ENCODE results near the gene ADAMTS17. TPM values are rescaled to one million over a fixed set of nuclear protein-coding genes. Genes with fewer than 3 reads are reported as not detected.

The ADAMTS17 gene
- total and polyA plus RNA-seq, 7 donors, result 4.4 to 93.0 (median 7.2) TPM

DNA sequence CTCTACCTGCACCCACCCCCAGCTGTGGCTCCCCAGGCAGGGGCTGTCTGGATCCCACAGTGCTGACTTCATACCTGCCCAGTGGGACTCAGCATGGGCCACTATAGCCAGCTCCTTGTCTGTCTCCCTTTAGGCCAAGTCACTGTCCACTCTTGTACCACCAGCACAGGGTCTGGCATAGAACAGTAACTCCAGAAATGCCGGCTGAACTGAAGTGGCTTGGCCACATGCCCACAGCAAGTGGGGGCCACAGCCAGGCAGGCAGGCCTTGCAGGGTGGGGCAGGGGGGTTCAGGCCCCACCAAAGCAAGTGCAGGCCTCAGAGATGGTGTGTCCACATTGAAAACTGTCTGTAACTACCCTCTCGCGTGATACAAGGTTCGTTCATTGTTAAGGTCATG, 355.9 kb downstream of the ADAMTS17 start:
- H3K27ac ChIP-seq, result no peak overlapping the region
- H3K36me3 ChIP-seq (ENCODE audit: insufficient read depth in 1 of 2, low read depth in 1 of 2), result no peaks in the 10 kb centered on the region
- WGBS, 3 donors, result 83 to 86% (median 84%) methylated on average over 4 of the region's 4 CpGs
- H3K4me3 ChIP-seq, result no peak overlapping the region
- no peaks in the 10 kb centered on the region for H3K27me3 ChIP-seq (ENCODE audit: insufficient read depth in 3 of 3, low read length in 2 of 3)
- H3K4me1 ChIP-seq, result no peaks in the 10 kb centered on the region
- no peaks in the 10 kb centered on the region for H3K9me3 ChIP-seq
- DNase-seq, result peak in 1 of 2 donors; percentile 5
- no peak for ATAC-seq
- intact Hi-C loops (cut with DNase I), result no loop called here
- TF ChIP-seq, protein P1, sequence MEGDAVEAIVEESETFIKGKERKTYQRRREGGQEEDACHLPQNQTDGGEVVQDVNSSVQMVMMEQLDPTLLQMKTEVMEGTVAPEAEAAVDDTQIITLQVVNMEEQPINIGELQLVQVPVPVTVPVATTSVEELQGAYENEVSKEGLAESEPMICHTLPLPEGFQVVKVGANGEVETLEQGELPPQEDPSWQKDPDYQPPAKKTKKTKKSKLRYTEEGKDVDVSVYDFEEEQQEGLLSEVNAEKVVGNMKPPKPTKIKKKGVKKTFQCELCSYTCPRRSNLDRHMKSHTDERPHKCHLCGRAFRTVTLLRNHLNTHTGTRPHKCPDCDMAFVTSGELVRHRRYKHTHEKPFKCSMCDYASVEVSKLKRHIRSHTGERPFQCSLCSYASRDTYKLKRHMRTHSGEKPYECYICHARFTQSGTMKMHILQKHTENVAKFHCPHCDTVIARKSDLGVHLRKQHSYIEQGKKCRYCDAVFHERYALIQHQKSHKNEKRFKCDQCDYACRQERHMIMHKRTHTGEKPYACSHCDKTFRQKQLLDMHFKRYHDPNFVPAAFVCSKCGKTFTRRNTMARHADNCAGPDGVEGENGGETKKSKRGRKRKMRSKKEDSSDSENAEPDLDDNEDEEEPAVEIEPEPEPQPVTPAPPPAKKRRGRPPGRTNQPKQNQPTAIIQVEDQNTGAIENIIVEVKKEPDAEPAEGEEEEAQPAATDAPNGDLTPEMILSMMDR (IDR thresholded peaks at IDR 0.05), result no peak

DNA sequence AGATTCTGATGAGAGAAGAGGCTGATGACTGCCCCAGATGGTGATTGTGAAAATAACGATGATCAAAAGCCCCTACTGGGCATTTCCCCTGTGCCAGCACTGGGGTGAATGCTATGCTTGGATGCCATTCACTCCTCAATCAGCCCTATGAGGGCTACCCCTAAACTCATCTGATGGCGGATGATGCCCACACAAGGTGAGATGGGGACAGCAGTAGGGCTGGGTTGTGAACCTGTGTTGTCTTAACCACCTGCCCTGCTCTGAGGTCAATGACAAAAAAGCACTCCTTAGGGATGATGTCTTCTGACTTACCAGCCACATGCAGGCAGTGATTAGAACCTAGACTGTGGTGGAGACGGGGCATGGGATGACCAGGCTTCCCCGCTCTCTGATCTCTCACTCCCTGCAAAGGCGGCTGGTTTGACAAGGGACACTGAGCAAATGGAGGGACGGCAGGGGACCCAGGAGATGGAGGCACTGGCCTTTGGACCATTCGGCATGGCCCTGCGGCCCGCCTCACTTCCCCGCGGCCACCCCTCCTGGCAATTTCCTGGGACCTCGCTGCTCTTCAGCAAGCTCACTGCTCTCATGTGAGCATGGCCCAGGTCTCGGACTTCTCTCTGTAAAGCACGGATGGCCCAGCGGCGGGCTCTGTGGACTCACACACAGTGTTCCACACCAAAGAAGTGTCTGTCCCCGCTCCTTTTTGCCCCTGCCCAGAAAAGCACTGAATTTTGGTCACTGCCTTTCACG, 357.1 kb downstream of the ADAMTS17 start:
- H3K4me3 ChIP-seq, result no peak overlapping the region
- H3K36me3 ChIP-seq (ENCODE audit: insufficient read depth in 1 of 2, low read depth in 1 of 2), result no peaks in the 10 kb centered on the region
- peak in 1 of 2 donors; percentile 23 for DNase-seq
- intact Hi-C loops (cut with DNase I), result loop anchor here in 1 of 2 donors (5.0 kb wide), 2 partner anchors 48 to 57 kb away; no protein-coding TSS in a partner anchor
- ATAC-seq, result no peak
- 93 to 96% (median 95%) methylated on average over 18 of the region's 18 CpGs for WGBS, 3 donors
- H3K27me3 ChIP-seq (ENCODE audit: insufficient read depth in 3 of 3, low read length in 2 of 3), result no peaks in the 10 kb centered on the region
- no peaks in the 10 kb centered on the region for H3K9me3 ChIP-seq
- no peaks in the 10 kb centered on the region for H3K4me1 ChIP-seq
- TF ChIP-seq, protein P1 (IDR thresholded peaks at IDR 0.05), result no peak
- H3K27ac ChIP-seq, result no peak overlapping the region

DNA sequence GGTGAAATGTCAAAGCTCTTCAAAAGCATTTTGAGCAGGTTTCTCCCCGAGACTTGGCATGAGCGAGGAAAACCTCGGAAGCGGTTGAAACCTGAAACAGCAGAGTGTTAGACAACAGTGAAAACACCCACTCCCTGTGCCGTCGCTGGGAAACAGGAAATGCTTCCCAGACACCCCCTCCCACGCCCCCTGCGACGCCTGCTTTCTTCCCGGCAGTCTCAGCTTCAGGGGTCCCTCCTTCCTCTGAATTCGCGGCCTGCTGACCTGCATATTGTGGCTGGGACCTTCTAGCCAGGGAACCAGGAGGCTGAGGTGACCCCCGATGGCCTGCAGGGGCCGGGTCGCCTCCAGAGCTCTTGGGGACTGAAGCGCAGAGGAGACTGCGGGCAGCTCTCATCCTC, 357.9 kb downstream of the ADAMTS17 start:
- H3K4me3 ChIP-seq, result no peak overlapping the region
- no peaks in the 10 kb centered on the region for H3K9me3 ChIP-seq
- H3K27me3 ChIP-seq (ENCODE audit: insufficient read depth in 3 of 3, low read length in 2 of 3), result no peaks in the 10 kb centered on the region
- no peak for ATAC-seq
- H3K27ac ChIP-seq, result no peak overlapping the region
- DNase-seq, result peak in 1 of 2 donors; percentile 28
- H3K4me1 ChIP-seq, result no peaks in the 10 kb centered on the region
- intact Hi-C loops (cut with DNase I), result loop anchor here in 1 of 2 donors (5.0 kb wide), 2 partner anchors 48 to 57 kb away; no protein-coding TSS in a partner anchor
- H3K36me3 ChIP-seq (ENCODE audit: insufficient read depth in 1 of 2, low read depth in 1 of 2), result no peaks in the 10 kb centered on the region
- TF ChIP-seq, protein P1 (IDR thresholded peaks at IDR 0.05), result no peak
- WGBS, 3 donors, result 61 to 69% (median 65%) methylated on average over 17 of the region's 17 CpGs

DNA sequence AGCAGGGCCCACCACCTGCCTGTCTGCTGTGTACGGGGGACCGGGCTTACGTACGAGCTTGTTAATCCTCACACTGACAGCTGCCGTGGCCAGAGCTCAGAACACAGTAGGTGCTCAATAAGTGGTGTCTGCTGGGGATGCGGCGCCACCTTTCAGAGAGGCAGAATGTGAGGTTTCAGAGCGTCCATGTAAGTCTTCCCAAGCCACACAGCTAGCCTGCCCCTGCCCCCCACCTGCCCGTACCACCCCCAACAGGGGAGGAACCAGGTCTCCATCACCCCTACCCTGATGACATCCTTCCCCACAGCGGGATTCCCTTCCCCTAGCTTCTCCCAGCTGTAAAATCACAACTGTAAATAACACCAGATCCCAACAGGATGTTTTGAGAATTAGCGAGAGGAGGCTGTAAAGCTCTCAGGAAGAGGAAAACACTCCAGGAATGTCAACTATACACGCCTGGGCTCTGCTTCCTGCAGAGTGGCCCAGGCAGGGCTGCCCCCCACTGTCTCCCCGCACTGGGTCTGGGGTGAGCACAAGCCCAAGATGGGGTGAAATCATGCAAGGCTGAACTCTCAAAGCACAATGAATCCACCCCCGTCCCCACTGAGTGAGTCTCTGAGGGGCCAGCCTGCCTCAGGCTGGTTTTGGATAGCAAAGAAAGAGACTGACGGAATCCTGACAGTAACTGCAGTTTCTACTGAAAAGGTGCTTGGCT, 358.4 kb downstream of the ADAMTS17 start:
- WGBS, 3 donors, result 56 to 69% (median 64%) methylated on average over 15 of the region's 15 CpGs
- intact Hi-C loops (cut with DNase I), result loop anchor here in 1 of 2 donors (5.0 kb wide), 2 partner anchors 49 to 56 kb away; no protein-coding TSS in a partner anchor
- H3K4me3 ChIP-seq, result no peak overlapping the region
- no peak overlapping the region for H3K27ac ChIP-seq
- H3K4me1 ChIP-seq, result no peaks in the 10 kb centered on the region
- TF ChIP-seq, protein P1 (IDR thresholded peaks at IDR 0.05), result no peak
- ATAC-seq (no peak), DNase-seq (peak in 1 of 2 donors; percentile 19)
- H3K9me3 ChIP-seq, result no peaks in the 10 kb centered on the region
- H3K36me3 ChIP-seq (ENCODE audit: insufficient read depth in 1 of 2, low read depth in 1 of 2), result no peaks in the 10 kb centered on the region
- H3K27me3 ChIP-seq (ENCODE audit: insufficient read depth in 3 of 3, low read length in 2 of 3), result no peaks in the 10 kb centered on the region

Measured in psoas muscle (tissue), 8 donors.